OCI-LY7 (cell line): ENCODE data around the gene SARDH. TPM values are rescaled to one million over a fixed set of nuclear protein-coding genes. Genes with fewer than 3 reads are reported as not detected.

ENCODE experiments used
- BruUV-seq: library from RNA; stranded (reverse); fragments of 400-500 nt; replicated peaks from 2 replicates; lab custom pipeline; 2021; lab: Mats Ljungman, UMichigan
- CTCF ChIA-PET: fragments of 300-600 bp; sonication (Branson Sonifier 250); formaldehyde crosslinking; loops from one replicate; lab custom pipeline; 2022; ENCODE audit warnings: antibody characterized with exemption; ENCODE audit not compliant: unreplicated experiment; lab: Charles Lee
- POLR2A ChIA-PET: fragments of 300-600 bp; sonication (Branson Sonifier 250); formaldehyde crosslinking; loops from one replicate; lab custom pipeline; 2022; ENCODE audit warnings: antibody characterized with exemption; lab: Charles Lee
- DNase-seq: peaks from one replicate; pipeline ENCODE4 v3.0.0-alpha.2; 2015; ENCODE audit warnings: low spot score
- H2AFZ ChIP-seq: fragments of 200-600 bp; sonication (generic), shearing (Covaris generic); 2 replicates; pipeline ENCODE4 v1.6.1; 2014; ENCODE audit warnings: mild to moderate bottlenecking, antibody characterized with exemption, low read length, moderate library complexity
- H3K27ac ChIP-seq: fragments of 200-600 bp; sonication (generic); 2 replicates; pipeline ENCODE4 v1.5.1; 2014; ENCODE audit warnings: mixed run types, low read depth, mild to moderate bottlenecking, moderate library complexity, low read length, inconsistent platforms; ENCODE audit not compliant: poor library complexity, severe bottlenecking
- H3K36me3 ChIP-seq: fragments of 200-600 bp; sonication (generic); 2 replicates; pipeline ENCODE4 v1.6.1; 2014; ENCODE audit warnings: mild to moderate bottlenecking, antibody characterized with exemption, low read length, moderate library complexity, mixed read lengths; ENCODE audit not compliant: insufficient read depth
- H3K4me1 ChIP-seq: fragments of 200-600 bp; sonication (generic); 2 replicates; pipeline ENCODE4 v1.5.1; 2014; ENCODE audit warnings: mild to moderate bottlenecking, low read length; ENCODE audit not compliant: insufficient read depth, poor library complexity, severe bottlenecking
- H3K4me2 ChIP-seq: fragments of 200-600 bp; sonication (generic); 2 replicates; pipeline ENCODE4 v1.6.1; 2014; ENCODE audit warnings: mild to moderate bottlenecking, low read length
- H3K4me3 ChIP-seq: fragments of 200-600 bp; sonication (generic); 2 replicates; pipeline ENCODE4 v1.5.1; 2014; ENCODE audit warnings: mild to moderate bottlenecking, low read depth, low read length; ENCODE audit not compliant: poor library complexity, severe bottlenecking
- H3K79me2 ChIP-seq: fragments of 200-600 bp; sonication (generic); 2 replicates; pipeline ENCODE4 v1.6.1; 2016; ENCODE audit warnings: low read depth, mild to moderate bottlenecking, low read length, moderate library complexity, mixed read lengths; ENCODE audit not compliant: insufficient read depth
- H3K9me2 ChIP-seq: fragments of 200-600 bp; sonication (generic); 2 replicates; pipeline ENCODE4 v1.6.1; 2016; ENCODE audit warnings: mild to moderate bottlenecking, low read length, mixed read lengths; ENCODE audit not compliant: insufficient read depth
- H3K9me3 ChIP-seq: fragments of 200-600 bp; sonication (generic); 2 replicates; pipeline ENCODE4 v1.6.1; 2014; ENCODE audit warnings: mild to moderate bottlenecking, mixed run types, low read length, mixed read lengths
- H4K20me1 ChIP-seq: fragments of 200-600 bp; sonication (generic); 2 replicates; pipeline ENCODE4 v1.6.1; 2014; ENCODE audit warnings: mild to moderate bottlenecking, antibody characterized with exemption, low read length, moderate library complexity, mixed read lengths; ENCODE audit not compliant: insufficient read depth
- CTCF ChIP-seq: fragments of 200-600 bp; sonication (generic); conservative IDR thresholded peaks from 2 replicates; pipeline ENCODE4 v1.5.1; 2014; ENCODE audit warnings: mild to moderate bottlenecking, antibody characterized with exemption, low read length, moderate library complexity, mixed read lengths
- EZH2phosphoT487 ChIP-seq: fragments of 200-600 bp; sonication (generic); IDR thresholded peaks from 2 replicates; pipeline ENCODE4 v1.6.1; 2018; ENCODE audit warnings: low read depth, borderline replicate concordance, mild to moderate bottlenecking, mixed run types, antibody characterized with exemption, low read length, moderate library complexity, mixed read lengths
- intact Hi-C: fragments of 100-400 bp; cut with micrococcal nuclease; formaldehyde crosslinking; loops from one replicate; pipeline ENCODE4 v1.10.0; 2022; ENCODE audit not compliant: unreplicated experiment
- total RNA-seq, 2 experiments: library from RNA; depleted of rRNA in 1 of 2; stranded (reverse); fragments of >200 nt in 1 of 2; shearing (Covaris generic) in 1 of 2; gene quantifications; 2 replicates each; pipeline ENCODE4 v1.2.3, GENCODE V29; 2014 to 2022

The SARDH gene
- total RNA-seq, 2 experiments from 2014 or later: 42.8 to 60.8 TPM

GRCh38 chr9:133760713-133761290 lies 22.6 kb upstream of the SARDH start:
- ChIA-PET POLR2A (no interaction called here), CTCF (no interaction called here)
- no peak overlapping the region for H3K27ac ChIP-seq
- no TSS peak for BruUV-seq
- H3K4me1 ChIP-seq: no peaks in the 10 kb centered on the region
- DNase-seq: no peak
- no peak overlapping the region for H3K4me3 ChIP-seq
- H3K4me2 ChIP-seq: no peak overlapping the region
- TF ChIP-seq CTCF: no peak
- TF ChIP-seq EZH2phosphoT487: no peak
- no peaks in the 10 kb centered on the region for H4K20me1 ChIP-seq
- H3K9me3 ChIP-seq: no peaks in the 10 kb centered on the region
- peaks cover 9% of the 10 kb centered on the region; the same call in 1 of the 2 replicates for H3K36me3 ChIP-seq
- no peaks in the 10 kb centered on the region for H3K9me2 ChIP-seq
- H3K79me2 ChIP-seq: no peaks in the 10 kb centered on the region
- intact Hi-C loops: no loop called here
- H2AFZ ChIP-seq: no peak overlapping the region

GRCh38 chr9:133759946-133760345 lies 21.8 kb upstream of the SARDH start:
- no peaks in the 10 kb centered on the region for H3K4me1 ChIP-seq
- H4K20me1 ChIP-seq: no peaks in the 10 kb centered on the region
- no peak for DNase-seq
- peaks cover 3% of the 10 kb centered on the region; the same call in 1 of the 2 replicates for H3K36me3 ChIP-seq
- intact Hi-C loops: no loop called here
- H3K9me3 ChIP-seq: no peaks in the 10 kb centered on the region
- no peaks in the 10 kb centered on the region for H3K9me2 ChIP-seq
- H3K4me2 ChIP-seq: no peak overlapping the region
- no TSS peak for BruUV-seq
- no peak overlapping the region for H2AFZ ChIP-seq
- H3K79me2 ChIP-seq: no peaks in the 10 kb centered on the region
- H3K27ac ChIP-seq: no peak overlapping the region
- TF ChIP-seq CTCF: no peak
- TF ChIP-seq EZH2phosphoT487: no peak
- no peak overlapping the region for H3K4me3 ChIP-seq
- ChIA-PET POLR2A (no interaction called here), CTCF (no interaction called here)

- intact Hi-C loops: no loop called here
- no peak overlapping the region for H2AFZ ChIP-seq
- H3K4me1 ChIP-seq: no peaks in the 10 kb centered on the region
- POLR2A ChIA-PET: no interaction called here
- CTCF ChIA-PET: no interaction called here
- H3K4me2 ChIP-seq: no peak overlapping the region
- H3K79me2 ChIP-seq: no peaks in the 10 kb centered on the region
- H3K9me2 ChIP-seq: no peaks in the 10 kb centered on the region
- no peak for DNase-seq
- no peaks in the 10 kb centered on the region for H4K20me1 ChIP-seq
- no peak overlapping the region for H3K27ac ChIP-seq
- H3K4me3 ChIP-seq: no peak overlapping the region
- TF ChIP-seq EZH2phosphoT487 (no peak), CTCF (no peak)
- no TSS peak for BruUV-seq
- H3K36me3 ChIP-seq: no peaks in the 10 kb centered on the region
- no peaks in the 10 kb centered on the region for H3K9me3 ChIP-seq
Measured at GRCh38 chr9:133759146-133759900, 21.2 kb upstream of the SARDH start.
